ENCODE data around the gene SLC23A1. TPM values are rescaled to one million over a fixed set of nuclear protein-coding genes. Genes with fewer than 3 reads are reported as not detected.

SLC23A1 gene
- total RNA-seq, 1 donor from 2014 or later = not detected

DNA sequence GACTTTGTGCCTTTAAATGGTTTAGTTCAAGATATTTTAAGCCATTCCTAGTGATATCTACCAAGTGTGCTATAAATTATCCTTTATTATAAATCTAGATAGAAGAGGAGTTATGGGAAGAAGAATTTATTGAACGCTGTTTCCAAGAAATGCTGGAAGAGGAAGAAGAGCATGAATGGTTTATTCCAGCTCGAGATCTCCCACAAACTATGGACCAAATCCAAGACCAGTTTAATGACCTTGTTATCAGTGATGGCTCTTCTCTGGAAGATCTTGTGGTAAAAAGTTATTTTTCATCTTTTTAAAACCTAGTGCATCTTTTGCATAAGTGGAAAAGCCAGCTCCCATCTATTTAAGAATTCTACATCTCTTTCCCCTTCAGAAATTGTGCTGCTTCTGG, 18.6 kb downstream of the SLC23A1 start:
- H3K4me1 ChIP-seq (ENCODE audit: insufficient read depth, low read length) = no peaks in the 10 kb centered on the region
- no peak overlapping the region for H3K27ac Mint-ChIP-seq (ENCODE audit: unreplicated experiment)
- peaks cover 13% of the 10 kb centered on the region for H3K36me3 Mint-ChIP-seq (ENCODE audit: low read depth, unreplicated experiment)
- no peak overlapping the region for H3K27ac ChIP-seq (ENCODE audit: low read depth, low read length)
- FAIRE-seq (no peak), DNase-seq (ENCODE audit: low read depth) (no peak)
- H3K79me2 ChIP-seq (ENCODE audit: insufficient read depth, low read length) = peaks cover 49% of the 10 kb centered on the region
- TF ChIP-seq EZH2 (IDR thresholded peaks at IDR 0.05; ENCODE audit: insufficient read depth, low read length) = no peak
- TF ChIP-seq, protein P1, sequence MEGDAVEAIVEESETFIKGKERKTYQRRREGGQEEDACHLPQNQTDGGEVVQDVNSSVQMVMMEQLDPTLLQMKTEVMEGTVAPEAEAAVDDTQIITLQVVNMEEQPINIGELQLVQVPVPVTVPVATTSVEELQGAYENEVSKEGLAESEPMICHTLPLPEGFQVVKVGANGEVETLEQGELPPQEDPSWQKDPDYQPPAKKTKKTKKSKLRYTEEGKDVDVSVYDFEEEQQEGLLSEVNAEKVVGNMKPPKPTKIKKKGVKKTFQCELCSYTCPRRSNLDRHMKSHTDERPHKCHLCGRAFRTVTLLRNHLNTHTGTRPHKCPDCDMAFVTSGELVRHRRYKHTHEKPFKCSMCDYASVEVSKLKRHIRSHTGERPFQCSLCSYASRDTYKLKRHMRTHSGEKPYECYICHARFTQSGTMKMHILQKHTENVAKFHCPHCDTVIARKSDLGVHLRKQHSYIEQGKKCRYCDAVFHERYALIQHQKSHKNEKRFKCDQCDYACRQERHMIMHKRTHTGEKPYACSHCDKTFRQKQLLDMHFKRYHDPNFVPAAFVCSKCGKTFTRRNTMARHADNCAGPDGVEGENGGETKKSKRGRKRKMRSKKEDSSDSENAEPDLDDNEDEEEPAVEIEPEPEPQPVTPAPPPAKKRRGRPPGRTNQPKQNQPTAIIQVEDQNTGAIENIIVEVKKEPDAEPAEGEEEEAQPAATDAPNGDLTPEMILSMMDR (IDR thresholded peaks at IDR 0.05; ENCODE audit: insufficient read depth, low read depth, low read length) = no peak
- peaks cover 30% of the 10 kb centered on the region for H3K36me3 ChIP-seq (ENCODE audit: insufficient read depth, low read length)
- no peak overlapping the region for H2AFZ ChIP-seq (ENCODE audit: low read depth, low read length)
- no peaks in the 10 kb centered on the region for H3K27me3 ChIP-seq (ENCODE audit: insufficient read depth, low read length)
- no peak overlapping the region for H3K4me3 Mint-ChIP-seq (ENCODE audit: unreplicated experiment)
- no peak overlapping the region for H3K9ac ChIP-seq (ENCODE audit: low read length)
- peaks cover 3% of the 10 kb centered on the region for H3K4me1 Mint-ChIP-seq (ENCODE audit: low read depth, unreplicated experiment)
- no peaks in the 10 kb centered on the region for H3K9me3 ChIP-seq (ENCODE audit: insufficient read depth, low read depth, low read length)
- no peak overlapping the region for H3K4me2 ChIP-seq (ENCODE audit: low read length)
- H3K9me3 Mint-ChIP-seq (ENCODE audit: unreplicated experiment) = no peaks in the 10 kb centered on the region
- no peak overlapping the region for H3K4me3 ChIP-seq (ENCODE audit: insufficient read depth, low read depth, low read length)
- H3K27me3 Mint-ChIP-seq (ENCODE audit: low read depth, unreplicated experiment) = no peaks in the 10 kb centered on the region
- H4K20me1 ChIP-seq (ENCODE audit: insufficient read depth, low read length) = peaks cover 47% of the 10 kb centered on the region

DNA sequence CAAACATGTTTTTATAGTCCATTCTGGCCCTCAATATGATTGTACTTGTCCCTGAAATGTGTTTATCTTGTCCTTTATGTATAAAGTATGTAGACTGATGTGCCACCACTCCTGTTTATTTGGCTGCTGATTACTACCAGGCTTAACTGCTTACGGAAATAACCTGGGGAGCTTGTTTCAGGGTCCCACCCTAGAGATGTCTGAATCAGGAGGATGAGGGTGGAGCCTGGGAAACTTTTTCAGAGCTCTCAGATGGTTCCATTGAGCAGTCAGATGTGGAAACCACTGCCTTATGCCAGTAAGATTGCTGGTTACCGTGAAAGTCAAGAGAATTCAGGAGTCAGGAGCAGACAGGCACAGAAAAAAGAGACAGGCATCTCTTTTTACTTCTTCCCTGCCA, 19.2 kb downstream of the SLC23A1 start:
- Histone ChIP-seq H3K27ac (ENCODE audit: low read depth, low read length) (no peak overlapping the region), H2AFZ (ENCODE audit: low read depth, low read length) (no peak overlapping the region), H3K4me2 (ENCODE audit: low read length) (no peak overlapping the region), H3K27me3 (ENCODE audit: insufficient read depth, low read length) (no peaks in the 10 kb centered on the region), H3K9me3 (ENCODE audit: insufficient read depth, low read depth, low read length) (no peaks in the 10 kb centered on the region), H3K79me2 (ENCODE audit: insufficient read depth, low read length) (peaks cover 54% of the 10 kb centered on the region), H3K4me3 (ENCODE audit: insufficient read depth, low read depth, low read length) (no peak overlapping the region), H3K4me1 (ENCODE audit: insufficient read depth, low read length) (no peaks in the 10 kb centered on the region), H4K20me1 (ENCODE audit: insufficient read depth, low read length) (peaks cover 49% of the 10 kb centered on the region), H3K9ac (ENCODE audit: low read length) (no peak overlapping the region), H3K36me3 (ENCODE audit: insufficient read depth, low read length) (peaks cover 30% of the 10 kb centered on the region)
- Mint-ChIP-seq H3K9me3 (ENCODE audit: unreplicated experiment) (no peaks in the 10 kb centered on the region), H3K36me3 (ENCODE audit: low read depth, unreplicated experiment) (peaks cover 14% of the 10 kb centered on the region), H3K27ac (ENCODE audit: unreplicated experiment) (no peak overlapping the region), H3K4me3 (ENCODE audit: unreplicated experiment) (no peak overlapping the region), H3K27me3 (ENCODE audit: low read depth, unreplicated experiment) (no peaks in the 10 kb centered on the region), H3K4me1 (ENCODE audit: low read depth, unreplicated experiment) (peaks cover 2% of the 10 kb centered on the region)
- DNase-seq (ENCODE audit: low read depth) (no peak), FAIRE-seq (no peak)
- TF ChIP-seq EZH2 (IDR thresholded peaks at IDR 0.05; ENCODE audit: insufficient read depth, low read length) = no peak
- TF ChIP-seq, protein P1 (IDR thresholded peaks at IDR 0.05; ENCODE audit: insufficient read depth, low read depth, low read length) = no peak

DNA sequence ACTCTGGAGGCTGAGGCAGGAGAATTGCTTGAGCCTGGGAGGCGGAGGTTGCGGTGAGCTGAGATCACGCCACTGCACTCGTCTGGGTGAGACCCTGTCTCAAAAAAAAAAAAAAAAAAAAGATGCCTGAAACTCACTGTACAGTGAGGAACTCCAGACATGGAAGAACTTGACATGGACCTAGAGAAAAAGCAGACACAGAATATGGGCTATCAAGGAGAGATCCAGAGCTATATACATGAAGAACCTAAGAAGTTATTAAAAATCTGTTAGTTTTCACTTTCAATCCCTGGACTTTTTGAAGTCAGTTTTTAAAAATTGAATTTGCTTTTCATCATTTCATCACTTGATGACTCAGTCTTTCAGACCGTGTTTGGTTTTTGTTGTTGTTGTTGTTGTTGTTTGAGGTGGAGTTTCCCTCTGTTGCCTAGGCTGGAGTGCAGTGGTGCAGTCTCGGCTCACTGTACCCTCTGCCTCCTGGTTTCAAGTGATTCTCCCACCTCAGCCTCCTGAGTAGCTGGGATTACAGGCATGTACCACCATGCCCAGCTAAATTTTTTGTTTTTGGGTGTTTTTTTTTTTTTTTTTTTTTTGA, 21.2 kb downstream of the SLC23A1 start:
- Histone ChIP-seq H3K9ac (ENCODE audit: low read length) (no peak overlapping the region), H3K4me3 (ENCODE audit: insufficient read depth, low read depth, low read length) (no peak overlapping the region), H3K79me2 (ENCODE audit: insufficient read depth, low read length) (peaks cover 75% of the 10 kb centered on the region), H4K20me1 (ENCODE audit: insufficient read depth, low read length) (peaks cover 68% of the 10 kb centered on the region), H3K4me1 (ENCODE audit: insufficient read depth, low read length) (no peaks in the 10 kb centered on the region), H3K27me3 (ENCODE audit: insufficient read depth, low read length) (no peaks in the 10 kb centered on the region), H3K36me3 (ENCODE audit: insufficient read depth, low read length) (peaks cover 25% of the 10 kb centered on the region), H2AFZ (ENCODE audit: low read depth, low read length) (no peak overlapping the region), H3K4me2 (ENCODE audit: low read length) (no peak overlapping the region), H3K27ac (ENCODE audit: low read depth, low read length) (no peak overlapping the region), H3K9me3 (ENCODE audit: insufficient read depth, low read depth, low read length) (no peaks in the 10 kb centered on the region)
- peaks cover 17% of the 10 kb centered on the region for H3K36me3 Mint-ChIP-seq (ENCODE audit: low read depth, unreplicated experiment)
- H3K27me3 Mint-ChIP-seq (ENCODE audit: low read depth, unreplicated experiment) = no peaks in the 10 kb centered on the region
- H3K4me3 Mint-ChIP-seq (ENCODE audit: unreplicated experiment) = no peak overlapping the region
- peaks cover 4% of the 10 kb centered on the region for H3K4me1 Mint-ChIP-seq (ENCODE audit: low read depth, unreplicated experiment)
- no peak overlapping the region for H3K27ac Mint-ChIP-seq (ENCODE audit: unreplicated experiment)
- H3K9me3 Mint-ChIP-seq (ENCODE audit: unreplicated experiment) = no peaks in the 10 kb centered on the region
- DNase-seq (ENCODE audit: low read depth) (no peak), FAIRE-seq (no peak)
- TF ChIP-seq, protein P1 (IDR thresholded peaks at IDR 0.05; ENCODE audit: insufficient read depth, low read depth, low read length) = no peak
- no peak for TF ChIP-seq EZH2 (IDR thresholded peaks at IDR 0.05; ENCODE audit: insufficient read depth, low read length)
